ENCODE measurements around the gene MAPK8IP2.

Gene MAPK8IP2

GRCh38 chr22:50600538-50600937 is at the start of gene MAPK8IP2:
TSS of gene MAPK8IP2 (plus strand) at chr22:50600793. CDS start at chr22:50600819, 26 bp downstream.
- DNase-seq = no peak

- DNase-seq = no peak
Observed at GRCh38 chr22:50551160-50551752, 49.3 kb upstream of the MAPK8IP2 start.

- no peak for DNase-seq
Observed at GRCh38 chr22:50553310-50553709, 47.3 kb upstream of the MAPK8IP2 start.

GRCh38 chr22:50556703-50557102 is 43.9 kb upstream of the MAPK8IP2 start:
- no peak for DNase-seq

- no peak for DNase-seq
Observed at GRCh38 chr22:50560034-50560433, 40.6 kb upstream of the MAPK8IP2 start.

GRCh38 chr22:50561401-50562358 is 38.9 kb upstream of the MAPK8IP2 start:
- DNase-seq = no peak

GRCh38 chr22:50562523-50563412 is 37.8 kb upstream of the MAPK8IP2 start, which contains the start of gene SYCE3:
TSS of gene SYCE3 (minus strand) at chr22:50562919. CDS start at chr22:50556405, 6,514 bp downstream.
- DNase-seq = peak; percentile 91

GRCh38 chr22:50563413-50564160 is 37.0 kb upstream of the MAPK8IP2 start:
- no peak for DNase-seq

GRCh38 chr22:50564289-50564688 is 36.3 kb upstream of the MAPK8IP2 start:
- DNase-seq = no peak

- no peak for DNase-seq
Observed at GRCh38 chr22:50567721-50568252, 32.8 kb upstream of the MAPK8IP2 start.

GRCh38 chr22:50568626-50569025 is 32.0 kb upstream of the MAPK8IP2 start:
- no peak for DNase-seq

- DNase-seq = no peak
Observed at GRCh38 chr22:50569041-50569459, 31.5 kb upstream of the MAPK8IP2 start.

GRCh38 chr22:50569896-50570535 is 30.6 kb upstream of the MAPK8IP2 start:
- DNase-seq = no peak

- no peak for DNase-seq
Observed at GRCh38 chr22:50570861-50571260, 29.7 kb upstream of the MAPK8IP2 start.

GRCh38 chr22:50571264-50572175 is 29.1 kb upstream of the MAPK8IP2 start:
- no peak for DNase-seq

- no peak for DNase-seq
Observed at GRCh38 chr22:50572965-50573364, 27.6 kb upstream of the MAPK8IP2 start.

- DNase-seq = no peak
Observed at GRCh38 chr22:50573491-50574382, 26.9 kb upstream of the MAPK8IP2 start.

GRCh38 chr22:50574383-50574755 is 26.2 kb upstream of the MAPK8IP2 start:
- DNase-seq = no peak

GRCh38 chr22:50575426-50575941 is 25.1 kb upstream of the MAPK8IP2 start:
- DNase-seq = no peak
